CD4-positive, alpha-beta T cell treated with Interferon gamma for 1 hour (primary cell): ENCODE data around the gene RHBDD2.
"Not testable (repeated sequence)": the region's sequence is repeated elsewhere in the genome, so short reads cannot be mapped to it uniquely, and the experiment has no call there.

Experiments used
- DNase-seq: peaks from one replicate; pipeline ENCODE4 v3.0.0-alpha.2; 2020

Gene RHBDD2

GRCh38 chr7:75878769-75879611, at the start of gene RHBDD2:
Gene RHBDD2 (plus strand): TSS chr7:75879034. CDS start chr7:75879083, 49 bp downstream.
- DNase-seq = peak; percentile 95

GRCh38 chr7:75829656-75830055, 49.2 kb upstream of the RHBDD2 start:
- DNase-seq = not testable (repeated sequence)

GRCh38 chr7:75830978-75831377, 47.9 kb upstream of the RHBDD2 start:
- no peak for DNase-seq

GRCh38 chr7:75833662-75834061, 45.2 kb upstream of the RHBDD2 start:
- DNase-seq = not testable (repeated sequence)

- DNase-seq = no peak
Observed at GRCh38 chr7:75835688-75836285, 43.0 kb upstream of the RHBDD2 start.

GRCh38 chr7:75836798-75837197, 42.0 kb upstream of the RHBDD2 start:
- no peak for DNase-seq

- not testable (repeated sequence) for DNase-seq
Observed at GRCh38 chr7:75838281-75838930, 40.4 kb upstream of the RHBDD2 start.

- no peak for DNase-seq
Observed at GRCh38 chr7:75840029-75840428, 38.8 kb upstream of the RHBDD2 start.

GRCh38 chr7:75842836-75843446, 35.9 kb upstream of the RHBDD2 start:
- DNase-seq = peak; percentile 31

- DNase-seq = no peak
Observed at GRCh38 chr7:75843613-75844116, 35.2 kb upstream of the RHBDD2 start.

- DNase-seq = no peak
Observed at GRCh38 chr7:75844158-75844557, 34.7 kb upstream of the RHBDD2 start.

- not testable (repeated sequence) for DNase-seq
Observed at GRCh38 chr7:75845132-75845531, 33.7 kb upstream of the RHBDD2 start.

- DNase-seq = peak; percentile 12
Observed at GRCh38 chr7:75847707-75848106, 31.1 kb upstream of the RHBDD2 start.

GRCh38 chr7:75849573-75849972, 29.3 kb upstream of the RHBDD2 start:
- no peak for DNase-seq

- no peak for DNase-seq
Observed at GRCh38 chr7:75850235-75850634, 28.6 kb upstream of the RHBDD2 start.

GRCh38 chr7:75854233-75854632, 24.6 kb upstream of the RHBDD2 start:
- DNase-seq = no peak

GRCh38 chr7:75854813-75855345, 24.0 kb upstream of the RHBDD2 start:
- not testable (repeated sequence) for DNase-seq

- DNase-seq = peak; percentile 30
Observed at GRCh38 chr7:75856536-75856935, 22.3 kb upstream of the RHBDD2 start.

GRCh38 chr7:75858410-75858809, 20.4 kb upstream of the RHBDD2 start:
- DNase-seq = no peak

- peak; percentile 46 for DNase-seq
Observed at GRCh38 chr7:75861636-75862035, 17.2 kb upstream of the RHBDD2 start.

- not testable (repeated sequence) for DNase-seq
Observed at GRCh38 chr7:75864251-75864650, 14.6 kb upstream of the RHBDD2 start.

- no peak for DNase-seq
Observed at GRCh38 chr7:75866114-75866488, 12.7 kb upstream of the RHBDD2 start.
